Measurements from ENCODE around the gene ATG101. TPM values are rescaled to one million over a fixed set of nuclear protein-coding genes. Genes with fewer than 3 reads are reported as not detected.

Gene ATG101
- total and polyA plus RNA-seq, 2 of the 8 experiments (the other 6 are each of a cell fraction or from before 2014, with no cell fraction given), result 49.8 to 55.9 TPM

GRCh38 chr12:52037248-52037861 is 32.4 kb upstream of the ATG101 start (continued):
- TF ChIP-seq CTCF (IDR thresholded peaks at IDR 0.05; ENCODE audit: control extremely low read depth in 1 of 3, insufficient read depth in 1 of 3, low read depth in 1 of 3, low read length in 3 of 3) (0 out of 4 replicates have a peak, but pooled peaks of 1 of the 3 experiments have one; percentile 13), MAFK (IDR thresholded peaks at IDR 0.05; ENCODE audit: low read depth, low read length) (no peak), SP1 (IDR thresholded peaks at IDR 0.05; ENCODE audit: low read depth, low read length) (no peak), POLR2A (IDR thresholded peaks at IDR 0.05; ENCODE audit: control extremely low read depth in 1 of 2, low read depth in 2 of 2, low read length in 2 of 2) (peak in 1 of 2 experiments; percentile 61; a peak in 1 of 3 replicates), TAF1 (IDR thresholded peaks at IDR 0.05; ENCODE audit: low read depth, low read length) (peak; percentile 58; the same call in 1 of the 2 replicates), RAD21 (IDR thresholded peaks at IDR 0.05 in 1 of 2, conservative IDR thresholded peaks at IDR 0.05 in 1 of 2; ENCODE audit: low read depth in 2 of 2, low read length in 2 of 2) (no peak), EZH2 (IDR thresholded peaks at IDR 0.05; ENCODE audit: low read depth, low read length, severe bottlenecking) (peak; percentile 26), MAX (IDR thresholded peaks at IDR 0.05) (peak; percentile 95), E2F6 (IDR thresholded peaks at IDR 0.05) (peak; percentile 99), CBX5 (IDR thresholded peaks at IDR 0.05; ENCODE audit: low read depth, low read length) (no peak), EGR1 (IDR thresholded peaks at IDR 0.05; ENCODE audit: borderline replicate concordance, low read depth, low read length) (0 out of 2 replicates have a peak, but pooled peaks have one; percentile 32), ATF3 (IDR thresholded peaks at IDR 0.05; ENCODE audit: insufficient read depth, low read depth, low read length) (peak; percentile 37; the same call in 1 of the 2 replicates)

Measured in H1 (cell line).